Panc1 (cell line): ENCODE data around the gene STAT3. TPM values are rescaled to one million over a fixed set of nuclear protein-coding genes. Genes with fewer than 3 reads are reported as not detected.

ENCODE experiments used
- ATAC-seq: fragments of 200-7000 bp; cut with Tn5 transposase; 2 replicates; pipeline ENCODE4 v1.9.1; 2020; ENCODE audit warnings: mild to moderate bottlenecking, moderate library complexity
- BruUV-seq: library from RNA; stranded (reverse); fragments of 400-500 nt; replicated peaks from 2 replicates; lab custom pipeline; 2021; lab: Mats Ljungman, UMichigan
- CTCF ChIA-PET: fragments of 300-600 bp; sonication (Branson Sonifier 250); formaldehyde crosslinking; loops from one replicate; lab custom pipeline; 2022; ENCODE audit warnings: antibody characterized with exemption; lab: Charles Lee
- POLR2A ChIA-PET: fragments of 300-600 bp; sonication (Branson Sonifier 250); formaldehyde crosslinking; loops from one replicate; lab custom pipeline; 2022; ENCODE audit warnings: antibody characterized with exemption; lab: Charles Lee
- DNase-seq: peaks from one replicate; pipeline ENCODE4 v3.0.0-alpha.2; 2010; ENCODE audit warnings: low read depth, low spot score
- H3K27ac ChIP-seq: 2 replicates; pipeline ENCODE4 v1.5.1; 2011; ENCODE audit warnings: mild to moderate bottlenecking, low read length, inconsistent platforms
- H3K27me3 ChIP-seq: fragments of 200-500 bp; sonication (Bioruptor generic); 2 replicates; pipeline ENCODE4 v1.6.0; 2014; ENCODE audit warnings: low read length, inconsistent platforms; ENCODE audit not compliant: control insufficient read depth, insufficient read depth
- H3K36me3 ChIP-seq: fragments of 200-500 bp; sonication (Bioruptor generic); 2 replicates; pipeline ENCODE4 v1.5.1; 2014; ENCODE audit warnings: inconsistent platforms, mild to moderate bottlenecking, low read length, moderate library complexity; ENCODE audit not compliant: control insufficient read depth, insufficient read depth
- H3K4me1 ChIP-seq: 2 replicates; pipeline ENCODE4 v1.5.1; 2011; ENCODE audit warnings: inconsistent platforms, mild to moderate bottlenecking, low read length, moderate library complexity; ENCODE audit not compliant: control insufficient read depth, insufficient read depth
- H3K4me3 ChIP-seq, 2 experiments: 2 replicates each; pipeline ENCODE4 v1.5.1; 2011 to 2012; ENCODE audit warnings: low read depth in 2 of 2, low read length in 2 of 2, mild to moderate bottlenecking in 2 of 2, inconsistent platforms in 1 of 2, moderate library complexity in 1 of 2
- H3K9me3 ChIP-seq: fragments of 200-500 bp; sonication (Bioruptor generic); 2 replicates; pipeline ENCODE4 v1.5.1; 2014; ENCODE audit warnings: low read depth, mild to moderate bottlenecking, inconsistent platforms, low read length, moderate library complexity; ENCODE audit not compliant: control insufficient read depth, insufficient read depth
- POLR2AphosphoS5 ChIP-seq: IDR thresholded peaks from 2 replicates; pipeline ENCODE4 v1.6.1; 2012; ENCODE audit warnings: mild to moderate bottlenecking, low read depth, low read length, moderate library complexity
- SIN3A ChIP-seq: IDR thresholded peaks from 2 replicates; pipeline ENCODE4 v1.6.1; 2012; ENCODE audit warnings: low read depth, mild to moderate bottlenecking, low read length, moderate library complexity, borderline replicate concordance; ENCODE audit not compliant: insufficient read depth
- TCF7L2 ChIP-seq: IDR thresholded peaks from 2 replicates; pipeline ENCODE4 v1.6.1; 2011; ENCODE audit warnings: mild to moderate bottlenecking, low read depth, low read length, inconsistent platforms
- in situ Hi-C: cut with HindIII; loops from 2 replicates; pipeline ENCODE4 v1.10.0; 2016; ENCODE audit warnings: low sequenced_read_pairs, low pct_unique_long_range_greater_than_20kb
- intact Hi-C: fragments of 100-400 bp; cut with micrococcal nuclease; formaldehyde crosslinking; loops from one replicate; pipeline ENCODE4 v1.10.0; 2022; ENCODE audit not compliant: unreplicated experiment
- total RNA-seq: library from RNA; stranded (reverse); gene quantifications from one replicate; pipeline ENCODE4 v1.2.1, GENCODE V29; 2021; ENCODE audit not compliant: unreplicated experiment
- TF ChIP-seq, protein P1 (sequence below): fragments of 450-650 bp; IDR thresholded peaks from 2 replicates; pipeline ENCODE4 v1.5.1; 2017; ENCODE audit warnings: mild to moderate bottlenecking

Gene STAT3
- total RNA-seq, 1 experiment from 2014 or later: 287 TPM

DNA sequence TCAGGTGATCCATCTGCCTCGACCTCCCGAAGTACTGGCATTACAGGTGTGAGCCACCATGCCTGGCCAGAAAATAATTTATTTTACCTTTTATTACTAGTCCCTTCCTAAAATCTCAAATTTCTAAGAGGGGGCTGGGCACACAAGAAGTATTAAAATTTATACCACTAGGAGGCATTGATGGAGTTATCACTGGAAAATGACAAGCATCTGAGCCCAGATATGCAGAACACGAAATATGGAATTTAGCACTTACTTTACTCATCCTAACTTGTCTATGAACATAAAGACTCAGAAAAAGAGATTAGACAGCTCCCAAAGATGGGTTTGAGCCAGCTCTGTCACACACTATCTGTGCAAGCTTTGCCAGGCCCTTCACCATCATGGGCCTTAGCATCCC lies 53.6 kb downstream of the STAT3 start:
- Histone ChIP-seq H3K9me3 (no peaks in the 10 kb centered on the region), H3K27ac (peak overlapping the region; percentile 66; the same call in 1 of the 2 replicates), H3K4me1 (peaks cover 17% of the 10 kb centered on the region), H3K36me3 (peaks cover 20% of the 10 kb centered on the region), H3K27me3 (no peaks in the 10 kb centered on the region), H3K4me3 (no peak overlapping the region)
- POLR2A ChIA-PET: no interaction called here
- ATAC-seq (no peak), DNase-seq (no peak)
- intact Hi-C loops (no loop called here), in situ Hi-C loops (no loop called here)
- CTCF ChIA-PET: no interaction called here
- no TSS peak for BruUV-seq
- TF ChIP-seq TCF7L2: no peak

DNA sequence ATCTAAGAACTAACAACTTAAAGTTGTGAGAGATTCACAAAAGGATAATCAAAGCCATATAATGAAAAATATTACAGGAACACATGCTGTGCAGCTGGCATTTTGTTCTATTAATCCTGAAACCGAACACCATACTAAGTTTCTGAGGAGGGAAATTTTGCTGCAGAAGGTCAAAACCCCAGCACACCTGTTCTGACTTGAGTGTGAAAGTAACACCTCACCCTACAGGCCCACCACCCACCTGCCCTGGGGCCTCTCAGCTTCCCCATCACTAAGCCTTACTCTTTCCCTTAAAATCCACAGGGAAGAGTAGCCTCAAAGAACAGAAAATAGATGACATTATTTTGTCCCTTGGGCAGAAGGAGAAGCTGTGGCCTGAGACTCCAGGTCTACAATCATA lies 55.2 kb downstream of the STAT3 start:
- no peak overlapping the region for H3K4me3 ChIP-seq
- TF ChIP-seq POLR2AphosphoS5 (0 out of 2 replicates have a peak, but pooled peaks have one; percentile 11), SIN3A (no peak)
- BruUV-seq: no TSS peak
- peaks cover 33% of the 10 kb centered on the region for H3K4me1 ChIP-seq
- H3K27ac ChIP-seq: peak overlapping the region; percentile 82
- CTCF ChIA-PET: no interaction called here
- intact Hi-C loops (no loop called here), in situ Hi-C loops (no loop called here)
- no peaks in the 10 kb centered on the region for H3K9me3 ChIP-seq
- ATAC-seq: no peak
- DNase-seq: no peak
- no peaks in the 10 kb centered on the region for H3K27me3 ChIP-seq
- POLR2A ChIA-PET: no interaction called here
- H3K36me3 ChIP-seq: peaks cover 20% of the 10 kb centered on the region

DNA sequence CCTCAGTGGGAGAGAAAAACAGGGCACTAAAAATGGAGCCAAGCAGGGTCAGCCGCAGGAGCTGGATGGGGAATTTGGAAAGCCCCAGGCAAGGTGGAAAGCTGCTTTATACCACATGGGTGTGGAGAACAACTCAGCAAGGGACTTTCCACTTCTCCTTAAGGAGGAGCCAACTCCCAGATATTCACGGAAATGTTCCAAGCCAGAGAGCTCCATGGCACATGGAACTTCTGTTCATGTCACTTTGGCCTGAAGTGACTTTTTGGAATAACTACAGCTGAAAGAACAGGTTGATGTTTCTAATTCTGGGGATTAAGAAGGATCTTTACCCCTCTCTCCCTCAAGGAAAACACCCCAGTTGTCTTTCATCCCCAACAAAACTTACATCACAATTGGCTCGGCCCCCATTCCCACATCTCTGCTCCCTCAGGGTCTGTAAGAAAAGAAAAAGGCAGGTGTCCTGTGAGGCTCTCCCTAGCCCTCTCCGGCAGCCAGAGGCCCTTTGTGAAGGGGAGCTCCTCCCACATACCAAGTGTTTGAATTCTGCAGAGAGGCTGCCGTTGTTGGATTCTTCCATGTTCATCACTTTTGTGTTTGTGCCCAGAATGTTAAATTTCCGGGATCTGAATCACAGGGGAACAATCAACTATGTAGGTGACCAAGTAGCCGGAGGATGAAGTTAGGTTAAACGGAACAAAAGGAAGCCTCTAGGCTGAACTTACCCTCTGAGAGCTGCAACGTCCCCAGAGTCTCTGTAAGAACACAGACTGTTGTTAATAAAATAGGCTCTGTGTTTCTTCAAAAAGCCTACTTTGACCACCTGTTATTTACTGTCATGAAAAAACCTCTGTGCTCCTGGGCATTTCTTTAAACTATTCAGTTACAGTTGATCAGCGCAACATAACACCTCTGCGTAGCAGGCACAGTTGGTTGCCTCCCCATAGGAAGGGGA lies 58.9 kb downstream of the STAT3 start:
- no peak for DNase-seq
- Histone ChIP-seq H3K4me1 (peaks cover 52% of the 10 kb centered on the region), H3K27me3 (no peaks in the 10 kb centered on the region), H3K9me3 (no peaks in the 10 kb centered on the region), H3K4me3 (no peak overlapping the region), H3K27ac (peak overlapping the region; percentile 98), H3K36me3 (peaks cover 16% of the 10 kb centered on the region)
- intact Hi-C loops (loop anchor here (10.0 kb wide), 1 partner anchor 56 kb away; the partner anchor contains the start of gene STAT3), in situ Hi-C loops (no loop called here)
- peak; percentile 28; the same call in 1 of the 2 replicates for TF ChIP-seq POLR2AphosphoS5
- TF ChIP-seq, protein P1, sequence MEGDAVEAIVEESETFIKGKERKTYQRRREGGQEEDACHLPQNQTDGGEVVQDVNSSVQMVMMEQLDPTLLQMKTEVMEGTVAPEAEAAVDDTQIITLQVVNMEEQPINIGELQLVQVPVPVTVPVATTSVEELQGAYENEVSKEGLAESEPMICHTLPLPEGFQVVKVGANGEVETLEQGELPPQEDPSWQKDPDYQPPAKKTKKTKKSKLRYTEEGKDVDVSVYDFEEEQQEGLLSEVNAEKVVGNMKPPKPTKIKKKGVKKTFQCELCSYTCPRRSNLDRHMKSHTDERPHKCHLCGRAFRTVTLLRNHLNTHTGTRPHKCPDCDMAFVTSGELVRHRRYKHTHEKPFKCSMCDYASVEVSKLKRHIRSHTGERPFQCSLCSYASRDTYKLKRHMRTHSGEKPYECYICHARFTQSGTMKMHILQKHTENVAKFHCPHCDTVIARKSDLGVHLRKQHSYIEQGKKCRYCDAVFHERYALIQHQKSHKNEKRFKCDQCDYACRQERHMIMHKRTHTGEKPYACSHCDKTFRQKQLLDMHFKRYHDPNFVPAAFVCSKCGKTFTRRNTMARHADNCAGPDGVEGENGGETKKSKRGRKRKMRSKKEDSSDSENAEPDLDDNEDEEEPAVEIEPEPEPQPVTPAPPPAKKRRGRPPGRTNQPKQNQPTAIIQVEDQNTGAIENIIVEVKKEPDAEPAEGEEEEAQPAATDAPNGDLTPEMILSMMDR: no peak
- peak; percentile 5; the same call in 1 of the 2 replicates for TF ChIP-seq TCF7L2
- POLR2A ChIA-PET: no interaction called here
- ATAC-seq: peak; percentile 85
- CTCF ChIA-PET: no interaction called here
- BruUV-seq: TSS peak; percentile 85
